MCF 10A (cell line): ENCODE data around the gene ANKH. TPM values are rescaled to one million over a fixed set of nuclear protein-coding genes. Genes with fewer than 3 reads are reported as not detected.
A peak's percentile ranks its signal among the peaks of the same experiment; 100 is the strongest.

Experiments
- BruUV-seq: library from RNA; stranded (reverse); fragments of 400-500 nt; replicated peaks from 2 replicates; lab custom pipeline; 2021; lab: Mats Ljungman, UMichigan
- CTCF ChIA-PET: fragments of 300-600 bp; sonication (Branson Sonifier 250); formaldehyde crosslinking; extraction: SDS; loops from one replicate; lab custom pipeline; 2021; ENCODE audit warnings: antibody characterized with exemption, inconsistent platforms; lab: Yijun Ruan, JAX
- POLR2A ChIA-PET: fragments of 300-600, 350-650 bp; sonication (Branson Sonifier 250); formaldehyde crosslinking; extraction: SDS; loops from one replicate; lab custom pipeline; 2020; ENCODE audit warnings: antibody characterized with exemption, inconsistent platforms; lab: Yijun Ruan, JAX
- DNase-seq: peaks from one replicate; pipeline ENCODE4 v3.0.0-alpha.2; 2018; ENCODE audit not compliant: unreplicated experiment
- H3K27ac Mint-ChIP-seq: one replicate; pipeline ENCODE4 v1.8.0; 2022; ENCODE audit warnings: mild to moderate bottlenecking, low read depth, mixed read lengths; ENCODE audit not compliant: unreplicated experiment
- H3K27me3 Mint-ChIP-seq: one replicate; pipeline ENCODE4 v1.8.0; 2022; ENCODE audit warnings: mixed read lengths; ENCODE audit not compliant: insufficient read depth, unreplicated experiment
- H3K36me3 Mint-ChIP-seq: one replicate; pipeline ENCODE4 v1.8.0; 2022; ENCODE audit warnings: mild to moderate bottlenecking, moderate library complexity, mixed read lengths; ENCODE audit not compliant: insufficient read depth, unreplicated experiment
- H3K4me1 Mint-ChIP-seq: one replicate; pipeline ENCODE4 v1.8.0; 2022; ENCODE audit warnings: mixed read lengths; ENCODE audit not compliant: insufficient read depth, unreplicated experiment
- H3K4me3 Mint-ChIP-seq: one replicate; pipeline ENCODE4 v1.8.0; 2022; ENCODE audit warnings: mild to moderate bottlenecking, moderate library complexity, mixed read lengths; ENCODE audit not compliant: unreplicated experiment
- H3K9me3 Mint-ChIP-seq: one replicate; pipeline ENCODE4 v1.8.0; 2022; ENCODE audit warnings: mixed read lengths; ENCODE audit not compliant: unreplicated experiment
- intact Hi-C: fragments of 100-400 bp; cut with micrococcal nuclease; formaldehyde crosslinking; loops from 2 replicates; pipeline ENCODE4 v1.14.1; 2022
- total RNA-seq: library from RNA; stranded (reverse); gene quantifications from 2 replicates; pipeline ENCODE4 v1.2.3, GENCODE V29; 2022
- TF ChIP-seq, protein P1 (sequence below): fragments of 200-600 bp; IDR thresholded peaks from one replicate; pipeline ENCODE4 v1.8.0; 2022; ENCODE audit warnings: antibody characterized with exemption, mild to moderate bottlenecking; ENCODE audit not compliant: unreplicated experiment

ANKH gene
- total RNA-seq, 1 experiment from 2014 or later, result 65.7 TPM

DNA sequence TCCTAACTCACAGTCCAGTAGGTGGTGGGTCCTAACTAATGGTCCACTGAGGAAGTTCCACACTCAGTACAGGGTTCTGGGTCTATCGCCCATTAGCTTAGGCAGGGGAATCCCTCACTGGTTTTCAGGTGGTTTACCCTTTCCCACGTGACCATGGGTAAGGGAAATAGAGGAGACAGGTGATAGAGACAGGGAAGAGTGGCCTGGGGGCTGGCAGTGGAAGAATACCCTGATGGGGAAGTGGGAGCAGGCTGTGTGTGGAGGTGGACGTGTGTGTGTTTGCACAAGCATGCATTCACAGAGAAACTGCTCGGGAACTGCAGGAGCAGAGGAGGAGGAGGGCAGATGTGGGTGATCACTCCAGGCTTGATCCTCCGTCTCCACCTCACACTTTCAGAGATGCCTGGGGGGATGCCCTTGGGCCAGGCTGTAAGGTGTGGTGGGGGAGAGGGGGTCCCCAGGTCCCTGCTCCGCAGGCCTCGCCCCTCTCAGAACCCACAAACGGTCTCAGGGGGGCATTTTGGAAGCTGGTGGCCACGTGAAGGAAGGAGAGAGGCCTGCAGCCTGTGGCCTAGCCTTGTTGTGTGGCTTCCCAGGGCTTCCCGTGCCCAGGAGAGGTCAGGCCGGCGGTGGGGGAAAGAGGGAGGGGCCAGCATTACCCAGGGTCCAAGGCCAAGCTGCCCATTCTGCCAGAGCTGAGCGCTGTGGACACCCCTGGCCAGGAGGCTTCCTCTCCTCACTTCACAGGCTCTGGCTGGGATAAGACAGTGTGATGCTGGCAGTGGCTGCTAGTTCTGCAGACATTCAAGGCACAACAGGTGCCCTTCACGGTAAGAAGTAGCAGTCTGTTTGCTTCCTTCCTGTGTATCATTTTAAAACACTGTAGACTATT is 127.0 kb downstream of the ANKH start:
- Mint-ChIP-seq H3K4me3 (no peak overlapping the region), H3K27me3 (no peaks in the 10 kb centered on the region), H3K27ac (no peak overlapping the region), H3K36me3 (peaks cover 37% of the 10 kb centered on the region), H3K9me3 (no peaks in the 10 kb centered on the region), H3K4me1 (peaks cover 19% of the 10 kb centered on the region)
- TF ChIP-seq, protein P1, sequence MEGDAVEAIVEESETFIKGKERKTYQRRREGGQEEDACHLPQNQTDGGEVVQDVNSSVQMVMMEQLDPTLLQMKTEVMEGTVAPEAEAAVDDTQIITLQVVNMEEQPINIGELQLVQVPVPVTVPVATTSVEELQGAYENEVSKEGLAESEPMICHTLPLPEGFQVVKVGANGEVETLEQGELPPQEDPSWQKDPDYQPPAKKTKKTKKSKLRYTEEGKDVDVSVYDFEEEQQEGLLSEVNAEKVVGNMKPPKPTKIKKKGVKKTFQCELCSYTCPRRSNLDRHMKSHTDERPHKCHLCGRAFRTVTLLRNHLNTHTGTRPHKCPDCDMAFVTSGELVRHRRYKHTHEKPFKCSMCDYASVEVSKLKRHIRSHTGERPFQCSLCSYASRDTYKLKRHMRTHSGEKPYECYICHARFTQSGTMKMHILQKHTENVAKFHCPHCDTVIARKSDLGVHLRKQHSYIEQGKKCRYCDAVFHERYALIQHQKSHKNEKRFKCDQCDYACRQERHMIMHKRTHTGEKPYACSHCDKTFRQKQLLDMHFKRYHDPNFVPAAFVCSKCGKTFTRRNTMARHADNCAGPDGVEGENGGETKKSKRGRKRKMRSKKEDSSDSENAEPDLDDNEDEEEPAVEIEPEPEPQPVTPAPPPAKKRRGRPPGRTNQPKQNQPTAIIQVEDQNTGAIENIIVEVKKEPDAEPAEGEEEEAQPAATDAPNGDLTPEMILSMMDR, result no peak
- no peak for DNase-seq
- CTCF ChIA-PET, result interaction anchor here (0.8 to 2.4 kb wide), 3 partner anchors 18 to 1249 kb away, joined by 3 to 10 read pairs (median 3); no protein-coding TSS in a partner anchor
- no TSS peak for BruUV-seq
- POLR2A ChIA-PET, result no interaction called here
- intact Hi-C loops, result no loop called here

DNA sequence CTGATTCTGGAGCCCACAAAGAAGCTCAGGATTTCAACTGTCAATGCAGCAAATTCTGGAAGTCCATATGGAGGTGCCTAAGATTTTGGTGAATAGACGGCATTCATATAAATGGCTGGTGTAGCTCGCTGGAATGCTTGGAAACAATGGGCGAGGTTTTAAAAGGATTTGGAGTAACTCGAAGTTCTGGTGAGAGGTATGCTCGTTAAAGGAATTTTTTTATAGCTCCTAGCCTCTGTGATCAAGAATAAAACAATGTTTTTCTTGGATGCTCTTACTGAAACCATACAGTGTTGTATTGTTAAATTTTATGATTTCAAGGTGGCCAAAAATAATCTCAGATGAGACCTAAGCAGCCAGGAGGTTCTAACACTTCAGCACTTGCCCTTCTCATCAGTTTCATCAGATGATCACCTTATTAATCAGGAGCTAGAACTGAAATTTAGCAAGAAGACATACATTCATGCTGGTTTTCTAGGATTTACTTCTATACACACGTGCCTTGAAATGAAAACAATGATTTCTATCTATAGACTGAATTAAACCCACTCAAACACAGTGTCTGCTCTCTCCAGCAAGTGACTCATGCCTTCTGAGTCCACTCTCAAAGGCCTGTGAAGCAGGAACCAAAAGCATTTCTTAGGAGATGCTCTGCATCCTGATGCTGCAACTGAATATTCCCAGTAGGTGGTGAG is 127.8 kb downstream of the ANKH start:
- intact Hi-C loops, result no loop called here
- peak; percentile 34 for DNase-seq
- POLR2A ChIA-PET, result interaction anchor here (0.6 kb wide), 2 partner anchors 14 to 76 kb away, joined by 3 to 4 read pairs; no protein-coding TSS in a partner anchor

DNA sequence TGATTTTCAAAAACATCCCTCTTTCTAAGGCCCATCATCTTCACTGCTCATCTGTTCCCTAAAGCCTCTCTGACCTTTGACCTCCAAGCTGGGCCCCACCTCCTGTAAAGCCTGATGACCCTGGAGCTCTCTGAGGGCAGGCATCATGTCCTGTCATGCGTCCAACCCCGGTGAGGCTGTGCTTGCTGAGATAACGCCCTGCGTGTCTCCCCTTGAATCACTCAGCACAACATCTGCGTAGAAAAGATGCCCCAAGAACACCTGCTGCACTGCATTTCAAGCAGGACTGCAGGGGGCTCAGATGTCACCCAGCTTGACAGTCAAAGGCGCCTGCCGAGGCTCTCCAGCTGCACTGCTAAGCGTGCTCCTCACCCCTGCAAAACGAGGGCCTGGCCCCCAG is 129.1 kb downstream of the ANKH start:
- CTCF ChIA-PET, result interaction anchor here (0.8 to 2.4 kb wide), 3 partner anchors 16 to 261 kb away, joined by 3 to 10 read pairs (median 3); no protein-coding TSS in a partner anchor
- H3K27ac Mint-ChIP-seq, result no peak overlapping the region
- H3K4me1 Mint-ChIP-seq, result peaks cover 19% of the 10 kb centered on the region
- intact Hi-C loops, result no loop called here
- TF ChIP-seq, protein P1, result no peak
- peaks cover 31% of the 10 kb centered on the region for H3K36me3 Mint-ChIP-seq
- POLR2A ChIA-PET, result no interaction called here
- DNase-seq, result no peak
- H3K4me3 Mint-ChIP-seq, result no peak overlapping the region
- no TSS peak for BruUV-seq
- no peaks in the 10 kb centered on the region for H3K9me3 Mint-ChIP-seq
- no peaks in the 10 kb centered on the region for H3K27me3 Mint-ChIP-seq

More for the DNA sequence above, 127.8 kb downstream of the ANKH start:
- H3K27ac Mint-ChIP-seq, result peak overlapping the region; percentile 35
- BruUV-seq, result no TSS peak
- peaks cover 19% of the 10 kb centered on the region for H3K4me1 Mint-ChIP-seq
- CTCF ChIA-PET, result interaction anchor here (0.6 to 2.4 kb wide), 4 partner anchors 17 to 1250 kb away, joined by 3 to 10 read pairs (median 3); no protein-coding TSS in a partner anchor
- H3K9me3 Mint-ChIP-seq, result no peaks in the 10 kb centered on the region
- no peak overlapping the region for H3K4me3 Mint-ChIP-seq
- TF ChIP-seq, protein P1, result no peak
- H3K36me3 Mint-ChIP-seq, result peaks cover 37% of the 10 kb centered on the region
- no peaks in the 10 kb centered on the region for H3K27me3 Mint-ChIP-seq
